Osteocyte (in vitro differentiated cells): ENCODE results near the gene ADAMTSL1. TPM values are rescaled to one million over a fixed set of nuclear protein-coding genes. Genes with fewer than 3 reads are reported as not detected.

Source experiments
- DNase-seq: peaks from one replicate; pipeline ENCODE4 v3.0.0; 2021; ENCODE audit warnings: mixed read lengths; ENCODE audit not compliant: unreplicated experiment; ENCODE audit errors: extremely low spot score
- H3K27ac Mint-ChIP-seq: one replicate; pipeline ENCODE4 v1.8.0; 2021; ENCODE audit warnings: mild to moderate bottlenecking, mixed read lengths; ENCODE audit not compliant: unreplicated experiment
- H3K27me3 Mint-ChIP-seq: one replicate; pipeline ENCODE4 v1.8.0; 2021; ENCODE audit warnings: mixed read lengths; ENCODE audit not compliant: unreplicated experiment
- H3K36me3 Mint-ChIP-seq: one replicate; pipeline ENCODE4 v1.8.0; 2021; ENCODE audit warnings: mixed read lengths; ENCODE audit not compliant: unreplicated experiment
- H3K4me1 Mint-ChIP-seq: one replicate; pipeline ENCODE4 v1.8.0; 2021; ENCODE audit warnings: mixed read lengths; ENCODE audit not compliant: unreplicated experiment
- H3K4me3 Mint-ChIP-seq: one replicate; pipeline ENCODE4 v1.8.0; 2021; ENCODE audit warnings: mild to moderate bottlenecking, moderate library complexity, mixed read lengths; ENCODE audit not compliant: unreplicated experiment
- H3K9me3 Mint-ChIP-seq: one replicate; pipeline ENCODE4 v1.8.0; 2021; ENCODE audit warnings: mixed read lengths; ENCODE audit not compliant: unreplicated experiment
- total RNA-seq: library from RNA; stranded (reverse); gene quantifications from 2 replicates; pipeline ENCODE4 v1.2.1, GENCODE V29; 2021
- TF ChIP-seq, protein P1 (sequence below): fragments of 200-600 bp; sonication (generic); IDR thresholded peaks from 2 replicates; pipeline ENCODE4 v1.5.0; 2021; ENCODE audit warnings: antibody characterized with exemption, mild to moderate bottlenecking, moderate library complexity

The ADAMTSL1 gene
- total RNA-seq, 1 donor from 2014 or later, result 1.5 TPM

DNA sequence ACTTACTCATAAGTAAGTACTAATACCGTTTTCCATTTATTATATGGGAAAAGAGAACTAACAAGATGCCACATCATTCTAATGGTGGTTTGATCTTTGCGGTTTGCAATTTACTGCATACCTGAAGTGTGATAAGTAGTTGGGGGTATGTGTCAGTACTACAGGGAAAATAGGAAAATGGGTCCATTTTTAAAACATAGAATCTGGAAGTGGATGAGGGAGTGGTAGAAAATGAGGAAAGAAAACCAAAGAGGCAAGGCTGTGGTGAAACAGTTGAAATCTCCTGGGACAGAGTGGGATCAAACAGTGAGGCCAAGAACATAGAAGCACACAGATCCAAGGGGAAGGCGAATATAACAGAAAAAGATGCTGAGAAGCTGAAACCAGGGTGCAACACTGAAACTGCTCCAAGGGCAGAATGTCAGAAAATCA, 6.7 kb downstream of the ADAMTSL1 start:
- no peaks in the 10 kb centered on the region for H3K9me3 Mint-ChIP-seq
- DNase-seq, result no peak
- no peak overlapping the region for H3K4me3 Mint-ChIP-seq
- no peaks in the 10 kb centered on the region for H3K27me3 Mint-ChIP-seq
- H3K27ac Mint-ChIP-seq, result no peak overlapping the region
- no peaks in the 10 kb centered on the region for H3K36me3 Mint-ChIP-seq
- TF ChIP-seq, protein P1, sequence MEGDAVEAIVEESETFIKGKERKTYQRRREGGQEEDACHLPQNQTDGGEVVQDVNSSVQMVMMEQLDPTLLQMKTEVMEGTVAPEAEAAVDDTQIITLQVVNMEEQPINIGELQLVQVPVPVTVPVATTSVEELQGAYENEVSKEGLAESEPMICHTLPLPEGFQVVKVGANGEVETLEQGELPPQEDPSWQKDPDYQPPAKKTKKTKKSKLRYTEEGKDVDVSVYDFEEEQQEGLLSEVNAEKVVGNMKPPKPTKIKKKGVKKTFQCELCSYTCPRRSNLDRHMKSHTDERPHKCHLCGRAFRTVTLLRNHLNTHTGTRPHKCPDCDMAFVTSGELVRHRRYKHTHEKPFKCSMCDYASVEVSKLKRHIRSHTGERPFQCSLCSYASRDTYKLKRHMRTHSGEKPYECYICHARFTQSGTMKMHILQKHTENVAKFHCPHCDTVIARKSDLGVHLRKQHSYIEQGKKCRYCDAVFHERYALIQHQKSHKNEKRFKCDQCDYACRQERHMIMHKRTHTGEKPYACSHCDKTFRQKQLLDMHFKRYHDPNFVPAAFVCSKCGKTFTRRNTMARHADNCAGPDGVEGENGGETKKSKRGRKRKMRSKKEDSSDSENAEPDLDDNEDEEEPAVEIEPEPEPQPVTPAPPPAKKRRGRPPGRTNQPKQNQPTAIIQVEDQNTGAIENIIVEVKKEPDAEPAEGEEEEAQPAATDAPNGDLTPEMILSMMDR, result no peak
- H3K4me1 Mint-ChIP-seq, result peaks cover 7% of the 10 kb centered on the region

- Mint-ChIP-seq H3K27me3 (no peaks in the 10 kb centered on the region), H3K4me1 (peaks cover 7% of the 10 kb centered on the region), H3K36me3 (no peaks in the 10 kb centered on the region), H3K4me3 (no peak overlapping the region), H3K9me3 (no peaks in the 10 kb centered on the region), H3K27ac (no peak overlapping the region)
- no peak for DNase-seq
- TF ChIP-seq, protein P1, result no peak
These were observed 8.4 kb downstream of the ADAMTSL1 start for GRCh38 chr9:18482371-18482770.

DNA sequence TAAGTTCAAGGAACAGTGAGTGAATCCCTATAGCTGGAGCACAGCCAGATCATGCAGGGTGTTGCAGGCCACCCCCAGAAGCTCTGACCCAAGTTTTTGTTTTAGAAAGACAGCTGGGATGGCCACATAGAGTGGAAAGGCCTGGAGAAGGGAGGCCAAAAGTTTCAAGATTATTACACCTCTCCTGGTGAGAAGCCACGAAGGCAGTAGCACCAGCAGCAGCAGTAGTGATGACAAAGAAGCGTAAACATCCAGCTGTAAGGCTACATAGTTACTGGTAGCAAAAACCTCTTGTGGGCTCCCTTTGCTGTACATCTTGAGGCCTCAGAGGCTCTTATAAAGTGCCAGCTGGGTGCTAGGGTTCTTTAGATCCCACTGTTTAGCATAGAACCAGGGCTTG, 11.8 kb downstream of the ADAMTSL1 start:
- Mint-ChIP-seq H3K27me3 (no peaks in the 10 kb centered on the region), H3K36me3 (no peaks in the 10 kb centered on the region), H3K27ac (no peak overlapping the region), H3K4me1 (peaks cover 5% of the 10 kb centered on the region), H3K4me3 (no peak overlapping the region), H3K9me3 (no peaks in the 10 kb centered on the region)
- DNase-seq, result no peak
- TF ChIP-seq, protein P1, result no peak

DNA sequence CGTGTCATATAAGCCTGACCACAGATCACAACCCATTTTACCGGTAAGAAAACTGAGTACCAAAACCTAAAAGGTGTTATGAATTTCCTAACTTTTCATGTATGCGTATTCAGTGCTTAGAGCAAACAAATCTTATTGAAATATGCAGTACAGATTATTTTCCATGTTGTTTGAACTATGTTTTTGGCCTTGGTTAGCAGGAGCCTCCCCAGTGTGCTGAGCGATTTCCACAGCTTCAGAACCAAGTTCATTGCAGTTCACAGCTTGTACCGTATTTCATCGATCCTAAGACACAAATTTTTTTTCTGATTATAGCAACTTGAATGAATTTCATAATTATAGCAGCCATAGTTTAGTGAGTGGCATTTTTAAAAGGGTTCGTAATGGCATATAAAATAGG, 13.7 kb downstream of the ADAMTSL1 start:
- no peaks in the 10 kb centered on the region for H3K27me3 Mint-ChIP-seq
- H3K36me3 Mint-ChIP-seq, result no peaks in the 10 kb centered on the region
- TF ChIP-seq, protein P1, result no peak
- H3K27ac Mint-ChIP-seq, result no peak overlapping the region
- H3K4me1 Mint-ChIP-seq, result peaks cover 3% of the 10 kb centered on the region
- H3K4me3 Mint-ChIP-seq, result no peak overlapping the region
- no peak for DNase-seq
- no peaks in the 10 kb centered on the region for H3K9me3 Mint-ChIP-seq

DNA sequence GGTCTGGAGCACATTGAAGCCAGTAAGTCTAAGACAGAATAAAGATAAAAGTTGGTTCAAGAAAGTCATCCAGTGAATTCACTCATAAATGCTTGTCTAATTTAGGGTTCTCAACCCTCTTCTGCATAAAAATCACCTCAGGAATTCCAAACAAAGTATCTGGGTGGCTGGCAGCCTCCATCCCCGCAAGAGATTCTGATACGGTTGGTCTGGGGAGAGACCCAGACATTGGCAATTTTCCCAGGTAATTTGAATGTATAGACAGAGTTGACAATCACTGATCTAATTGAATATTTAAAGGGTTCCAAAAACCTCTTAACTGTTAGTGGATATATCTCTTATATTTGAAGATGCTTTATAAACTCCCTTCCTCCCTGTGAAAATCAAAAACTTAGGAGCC, 14.9 kb downstream of the ADAMTSL1 start:
- Mint-ChIP-seq H3K27ac (no peak overlapping the region), H3K4me3 (no peak overlapping the region), H3K27me3 (no peaks in the 10 kb centered on the region), H3K36me3 (no peaks in the 10 kb centered on the region), H3K4me1 (peaks cover 3% of the 10 kb centered on the region), H3K9me3 (no peaks in the 10 kb centered on the region)
- DNase-seq, result no peak
- TF ChIP-seq, protein P1, result no peak
